Measurements from ENCODE around the gene ZNF225. TPM values are rescaled to one million over a fixed set of nuclear protein-coding genes. Genes with fewer than 3 reads are reported as not detected.

Gene ZNF225
- 5.1 and 6.3 TPM in 2 replicates for total RNA-seq (2014; rRNA removed; shearing (Covaris generic))

GRCh38 chr19:44113138-44113783, at the start of gene ZNF225:
ZNF225 (plus strand) TSS chr19:44113399; CDS start chr19:44115828, 2,429 bp downstream.
- no peaks in the 10 kb centered on the region for H3K9me3 ChIP-seq (replicated peaks)

GRCh38 chr19:44066305-44066704, 46.9 kb upstream of the ZNF225 start:
- no peaks in the 10 kb centered on the region for H3K27me3 ChIP-seq
- H3K9me3 ChIP-seq (replicated peaks) = peaks cover 13% of the 10 kb centered on the region
- no peaks in the 10 kb centered on the region for H3K4me1 ChIP-seq
- H3K27ac ChIP-seq = no peak overlapping the region
- no peak overlapping the region for H3K4me3 ChIP-seq
- DNase-seq = no peak
- peaks cover 36% of the 10 kb centered on the region for H3K36me3 ChIP-seq

More at GRCh38 chr19:44113138-44113783, at the start of gene ZNF225:
- H3K4me1 ChIP-seq = no peaks in the 10 kb centered on the region
- DNase-seq = peak; percentile 95 to 98
- peak within 1 kb of the TSS; percentile 81 for H3K4me3 ChIP-seq
- peak within 1 kb of the TSS; percentile 36; the same call in 1 of the 2 replicates for H3K27ac ChIP-seq
- peaks cover 4% of the 10 kb centered on the region; the same call in 1 of the 2 replicates for H3K36me3 ChIP-seq
- H3K27me3 ChIP-seq = no peaks in the 10 kb centered on the region

- Histone ChIP-seq H3K4me3 (no peak overlapping the region), H3K4me1 (no peaks in the 10 kb centered on the region), H3K27me3 (no peaks in the 10 kb centered on the region), H3K27ac (no peak overlapping the region), H3K9me3 (replicated peaks) (peaks cover 13% of the 10 kb centered on the region), H3K36me3 (peaks cover 29% of the 10 kb centered on the region)
- DNase-seq = no peak
Observed at GRCh38 chr19:44069415-44069814, 43.8 kb upstream of the ZNF225 start.

- Histone ChIP-seq H3K36me3 (peaks cover 10% of the 10 kb centered on the region; the same call in 1 of the 2 replicates), H3K27me3 (no peaks in the 10 kb centered on the region), H3K4me1 (no peaks in the 10 kb centered on the region), H3K9me3 (replicated peaks) (no peaks in the 10 kb centered on the region; the same call in 1 of the 2 replicates), H3K27ac (peak within 1 kb of the TSS; percentile 49), H3K4me3 (peak within 1 kb of the TSS; percentile 67)
- peak; percentile 91 to 95 for DNase-seq
Observed at GRCh38 chr19:44071824-44072542, 41.2 kb upstream of the ZNF225 start, which contains the start of gene ZNF284. ZNF284 (plus strand) TSS chr19:44072159; CDS start chr19:44076390, 4,231 bp downstream.

- Histone ChIP-seq H3K4me3 (peak overlapping the region; percentile 67), H3K4me1 (no peaks in the 10 kb centered on the region), H3K27me3 (no peaks in the 10 kb centered on the region), H3K27ac (no peak overlapping the region; the same call in 1 of the 2 replicates), H3K9me3 (replicated peaks) (no peaks in the 10 kb centered on the region; the same call in 1 of the 2 replicates), H3K36me3 (peaks cover 3% of the 10 kb centered on the region; the same call in 1 of the 2 replicates)
- peak; percentile 5 to 41 for DNase-seq
Observed at GRCh38 chr19:44072543-44073401, 40.4 kb upstream of the ZNF225 start.

GRCh38 chr19:44076325-44076724, 36.9 kb upstream of the ZNF225 start:
- Histone ChIP-seq H3K4me1 (no peaks in the 10 kb centered on the region), H3K27ac (no peak overlapping the region), H3K9me3 (replicated peaks) (no peaks in the 10 kb centered on the region), H3K36me3 (no peaks in the 10 kb centered on the region; the same call in 1 of the 2 replicates), H3K27me3 (no peaks in the 10 kb centered on the region), H3K4me3 (no peak overlapping the region)
- DNase-seq = no peak

- H3K4me1 ChIP-seq = no peaks in the 10 kb centered on the region
- peaks cover 4% of the 10 kb centered on the region; the same call in 1 of the 2 replicates for H3K36me3 ChIP-seq
- H3K4me3 ChIP-seq = no peak overlapping the region
- H3K9me3 ChIP-seq (replicated peaks) = no peaks in the 10 kb centered on the region
- no peak overlapping the region for H3K27ac ChIP-seq
- no peak for DNase-seq
- no peaks in the 10 kb centered on the region for H3K27me3 ChIP-seq
Observed at GRCh38 chr19:44092108-44092507, 21.1 kb upstream of the ZNF225 start.

GRCh38 chr19:44093931-44094765, 19.1 kb upstream of the ZNF225 start, which contains the start of gene ZNF224:
ZNF224 (plus strand) TSS chr19:44094361; CDS start chr19:44097874, 3,513 bp downstream.
- peak within 1 kb of the TSS; percentile 17; the same call in 1 of the 2 replicates for H3K27ac ChIP-seq
- DNase-seq = peak; percentile 93 to 96
- H3K27me3 ChIP-seq = no peaks in the 10 kb centered on the region
- no peaks in the 10 kb centered on the region for H3K9me3 ChIP-seq (replicated peaks)
- no peaks in the 10 kb centered on the region for H3K4me1 ChIP-seq
- peak within 1 kb of the TSS; percentile 75 for H3K4me3 ChIP-seq
- H3K36me3 ChIP-seq = peaks cover 11% of the 10 kb centered on the region

- H3K27ac ChIP-seq = no peak overlapping the region
- no peaks in the 10 kb centered on the region for H3K4me1 ChIP-seq
- DNase-seq = no peak
- no peaks in the 10 kb centered on the region for H3K27me3 ChIP-seq
- no peak overlapping the region for H3K4me3 ChIP-seq
- no peaks in the 10 kb centered on the region; the same call in 1 of the 2 replicates for H3K9me3 ChIP-seq (replicated peaks)
- H3K36me3 ChIP-seq = peaks cover 36% of the 10 kb centered on the region
Observed at GRCh38 chr19:44107751-44108150, 5.4 kb upstream of the ZNF225 start.

- Histone ChIP-seq H3K27me3 (no peaks in the 10 kb centered on the region), H3K4me1 (no peaks in the 10 kb centered on the region)
- DNase-seq = no peak
Observed at GRCh38 chr19:44109458-44109857, 3.7 kb upstream of the ZNF225 start.

GRCh38 chr19:44111910-44112463, 1.2 kb upstream of the ZNF225 start:
- Histone ChIP-seq H3K4me3 (peak overlapping the region; percentile 81), H3K9me3 (replicated peaks) (no peaks in the 10 kb centered on the region), H3K4me1 (no peaks in the 10 kb centered on the region), H3K27ac (no peak overlapping the region), H3K27me3 (no peaks in the 10 kb centered on the region), H3K36me3 (peaks cover 11% of the 10 kb centered on the region)
- DNase-seq = peak; percentile 5 to 10

More at GRCh38 chr19:44109458-44109857, 3.7 kb upstream of the ZNF225 start:
- Histone ChIP-seq H3K36me3 (peaks cover 27% of the 10 kb centered on the region), H3K27ac (no peak overlapping the region), H3K4me3 (no peak overlapping the region), H3K9me3 (replicated peaks) (no peaks in the 10 kb centered on the region; the same call in 1 of the 2 replicates)

- Histone ChIP-seq H3K9me3 (replicated peaks) (no peaks in the 10 kb centered on the region), H3K27ac (no peak overlapping the region; the same call in 1 of the 2 replicates), H3K27me3 (no peaks in the 10 kb centered on the region), H3K4me1 (no peaks in the 10 kb centered on the region), H3K36me3 (peaks cover 4% of the 10 kb centered on the region; the same call in 1 of the 2 replicates), H3K4me3 (peak overlapping the region; percentile 81)
- DNase-seq = no peak
Observed at GRCh38 chr19:44112802-44113137, 429 bp upstream of the ZNF225 start.

GRCh38 chr19:44113784-44114390, 688 bp downstream of the ZNF225 start:
- Histone ChIP-seq H3K4me3 (peak overlapping the region; percentile 81), H3K27me3 (no peaks in the 10 kb centered on the region), H3K9me3 (replicated peaks) (no peaks in the 10 kb centered on the region), H3K27ac (peak overlapping the region; percentile 36; the same call in 1 of the 2 replicates), H3K36me3 (peaks cover 3% of the 10 kb centered on the region; the same call in 1 of the 2 replicates), H3K4me1 (no peaks in the 10 kb centered on the region)
- peak in 1 of 2 experiments; percentile 7 for DNase-seq

Measured in SJCRH30 (cell line).